HepG2 (cell line): ENCODE measurements around the gene DOCK10. TPM values are rescaled to one million over a fixed set of nuclear protein-coding genes. Genes with fewer than 3 reads are reported as not detected.

ENCODE experiments used
- ATAC-seq: fragments of 200-7000 bp; cut with Tn5 transposase; 3 replicates; pipeline ENCODE4 v1.9.1; 2020; ENCODE audit warnings: mild to moderate bottlenecking, moderate library complexity
- BruUV-seq: library from RNA; stranded (reverse); fragments of 400-500 nt; replicated peaks from 2 replicates; lab custom pipeline; 2021; lab: Mats Ljungman, UMichigan
- CTCF ChIA-PET: fragments of 300-600 bp; formaldehyde crosslinking; extraction: SDS; loops from one replicate; lab custom pipeline; 2021; ENCODE audit warnings: low total read pairs, inconsistent platforms, low intra/inter-chr PET ratio; lab: Yijun Ruan, JAX
- POLR2A ChIA-PET: fragments of 350-600 bp; sonication (Branson Sonifier 250); formaldehyde crosslinking; loops from one replicate; lab custom pipeline; 2020; ENCODE audit warnings: antibody characterized with exemption, inconsistent platforms; lab: Yijun Ruan, JAX
- DNase-seq: peaks from one replicate; pipeline ENCODE4 v3.0.0-alpha.2; 2015; ENCODE audit warnings: low spot score
- FAIRE-seq: peaks from 3 replicates; lab custom pipeline; 2011; peaks lifted over from hg19 to GRCh38; lab: Jason Lieb, UNC
- H2AFZ ChIP-seq: one replicate; pipeline ENCODE4 v1.6.1; 2011; ENCODE audit warnings: low read length, inconsistent platforms
- H3K27ac ChIP-seq: fragments of 300-600 bp; 3 replicates; pipeline ENCODE4 v1.8.0; 2011; ENCODE audit warnings: mixed run types, mild to moderate bottlenecking, mixed read lengths, low read length, inconsistent platforms; ENCODE audit not compliant: insufficient read depth; ENCODE audit errors: extremely low read length
- H3K27me3 ChIP-seq, 2 experiments: fragments of 200-600 bp in 1 of 2; 2 replicates in 1 of 2; 3 replicates in 1 of 2; pipeline versions ENCODE4 v1.6.0 to v1.8.0; 2011; ENCODE audit warnings: low read length in 2 of 2, mild to moderate bottlenecking in 2 of 2, moderate library complexity in 2 of 2, inconsistent platforms in 1 of 2; ENCODE audit not compliant: insufficient read depth in 2 of 2, control insufficient read depth in 1 of 2
- H3K36me3 ChIP-seq, 2 experiments: fragments of 200-600 bp in 1 of 2; replicated peaks in 1 of 2; 2 replicates in 1 of 2; 3 replicates in 1 of 2; pipeline versions ENCODE4 v1.5.1 to v1.8.0; 2011; ENCODE audit warnings: low read length in 2 of 2, inconsistent platforms in 1 of 2; ENCODE audit not compliant: insufficient read depth in 2 of 2, control insufficient read depth in 1 of 2
- H3K4me1 ChIP-seq: 2 replicates; pipeline ENCODE4 v1.5.1; 2012; ENCODE audit warnings: low read length, inconsistent platforms; ENCODE audit not compliant: insufficient read depth
- H3K4me2 ChIP-seq: 2 replicates; pipeline ENCODE4 v1.6.0; 2011; ENCODE audit warnings: low read depth, low read length, inconsistent platforms
- H3K4me3 ChIP-seq, 3 experiments: fragments of 200-600 bp in 1 of 3; sonication (generic), shearing (Covaris generic) in 1 of 3; replicated peaks in 1 of 3; 2 replicates each; pipeline ENCODE4 v1.5.1; 2011 to 2016; ENCODE audit warnings: low read length in 3 of 3, inconsistent platforms in 2 of 3, low read depth in 2 of 3, mild to moderate bottlenecking in 2 of 3, control low read depth in 1 of 3, mixed read lengths in 1 of 3; ENCODE audit not compliant: insufficient read depth in 1 of 3
- H3K79me2 ChIP-seq: one replicate; pipeline ENCODE4 v1.6.1; 2011; ENCODE audit warnings: low read length, inconsistent platforms; ENCODE audit not compliant: insufficient read depth
- H3K9ac ChIP-seq: 2 replicates; pipeline ENCODE4 v1.6.0; 2011; ENCODE audit warnings: mild to moderate bottlenecking, low read depth, low read length, inconsistent platforms; ENCODE audit not compliant: insufficient read depth
- H3K9me3 ChIP-seq: 2 replicates; pipeline ENCODE4 v1.5.1; 2012; ENCODE audit warnings: mild to moderate bottlenecking, low read length
- H4K20me1 ChIP-seq: 2 replicates; pipeline ENCODE4 v1.6.0; 2011; ENCODE audit warnings: inconsistent platforms, mild to moderate bottlenecking, low read length, moderate library complexity; ENCODE audit not compliant: insufficient read depth
- JDP2 ChIP-seq: sonication (generic); formaldehyde crosslinking; IDR thresholded peaks from 2 replicates; pipeline ENCODE4 v1.8.1; 2022; ENCODE audit warnings: missing genetic modification reagents, borderline replicate concordance
- KIAA2018 ChIP-seq: sonication (generic); formaldehyde crosslinking; IDR thresholded peaks from 2 replicates; pipeline ENCODE4 v1.5.0; 2020; ENCODE audit warnings: mild to moderate bottlenecking, missing genetic modification reagents, borderline replicate concordance
- RCOR2 ChIP-seq: IDR thresholded peaks from 2 replicates; pipeline ENCODE4 v1.6.1; 2016; ENCODE audit warnings: missing biosample characterization, missing genetic modification reagents
- RERE ChIP-seq: IDR thresholded peaks from 2 replicates; pipeline ENCODE4 v1.6.1; 2016; ENCODE audit warnings: low read depth, missing genetic modification reagents, missing compliant biosample characterization
- ZNF225 ChIP-seq: sonication (generic); formaldehyde crosslinking; IDR thresholded peaks from 2 replicates; pipeline ENCODE4 v1.4.0; 2020; ENCODE audit warnings: mild to moderate bottlenecking, missing genetic modification reagents
- ZNF253 ChIP-seq: sonication (generic); formaldehyde crosslinking; IDR thresholded peaks from 2 replicates; pipeline ENCODE4 v1.8.0; 2022; ENCODE audit warnings: mild to moderate bottlenecking, missing genetic modification reagents, borderline replicate concordance
- ZNF670 ChIP-seq: sonication (generic); formaldehyde crosslinking; IDR thresholded peaks from 2 replicates; pipeline ENCODE4 v1.8.0; 2022; ENCODE audit warnings: mild to moderate bottlenecking, missing genetic modification reagents, borderline replicate concordance
- ZNF704 ChIP-seq: sonication (generic); formaldehyde crosslinking; IDR thresholded peaks from 2 replicates; pipeline ENCODE4 v1.8.1; 2023; ENCODE audit warnings: mild to moderate bottlenecking, inconsistent platforms, moderate library complexity, missing genetic modification reagents, borderline replicate concordance
- ZNF891 ChIP-seq: sonication (generic); formaldehyde crosslinking; IDR thresholded peaks from 2 replicates; pipeline ENCODE4 v1.5.0; 2020; ENCODE audit warnings: mild to moderate bottlenecking, missing genetic modification reagents
- WGBS: methylation state at CpG from one replicate; pipeline ENCODE4 v1.1.6; 2017; ENCODE audit warnings: low lambda C conversion rate; 5-methylcytosine and 5-hydroxymethylcytosine counted together
- in situ Hi-C: cut with HindIII; loops from 2 replicates; pipeline ENCODE4 v1.10.0; 2017; ENCODE audit warnings: low pct_unique_long_range_greater_than_20kb; ENCODE audit not compliant: extremely low pct_ligation_motif_present
- intact Hi-C: fragments of 100-400 bp; cut with micrococcal nuclease; formaldehyde crosslinking; loops from one replicate; pipeline ENCODE4 v1.10.0; 2022; ENCODE audit not compliant: unreplicated experiment
- polyA plus RNA-seq, 8 experiments: library from polyadenylated mRNA; depleted of rRNA in 3 of 8; stranded (reverse) in 7 of 8; unstranded in 1 of 8; fragments of >200 nt; fragmentation: Illumina TruSeq in 4 of 8; extraction: Trizol in 4 of 8; gene quantifications; 2 replicates each; pipeline versions ENCODE4 v1.2.1 to v1.2.3, GENCODE V29; 2011 to 2016; ENCODE audit warnings: low read depth in 4 of 8, missing spikeins in 1 of 8, mixed read lengths in 1 of 8; ENCODE audit not compliant: insufficient read depth in 1 of 8
- total RNA-seq, 5 experiments: library from RNA; depleted of rRNA; stranded (reverse); fragments of >200 nt; fragmentation: Illumina TruSeq; extraction: Trizol; gene quantifications; 2 replicates each; pipeline ENCODE4 v1.2.3, GENCODE V29; 2016; ENCODE audit warnings: low read depth in 1 of 5

The DOCK10 gene
- total and polyA plus RNA-seq, 2 of the 13 experiments (the other 11 are each of a cell fraction or from before 2014, with no cell fraction given) = not detected

GRCh38 chr2:225017098-225017685, 25.1 kb downstream of the DOCK10 start:
- Histone ChIP-seq H2AFZ (no peak overlapping the region), H3K4me1 (no peaks in the 10 kb centered on the region), H3K4me2 (no peak overlapping the region), H3K9ac (no peak overlapping the region), H3K9me3 (no peaks in the 10 kb centered on the region), H3K27me3 (no peaks in the 10 kb centered on the region), H3K79me2 (no peaks in the 10 kb centered on the region), H3K27ac (no peak overlapping the region), H4K20me1 (no peaks in the 10 kb centered on the region), H3K36me3 (no peaks in the 10 kb centered on the region), H3K4me3 (no peak overlapping the region)
- POLR2A ChIA-PET = no interaction called here
- no peak for FAIRE-seq
- BruUV-seq = no TSS peak
- ATAC-seq = no peak
- intact Hi-C loops (no loop called here), in situ Hi-C loops (no loop called here)
- WGBS = 13% methylated on average over 2 of the region's 2 CpGs
- CTCF ChIA-PET = no interaction called here
- DNase-seq = no peak
- TF ChIP-seq ZNF253 (CRISPR knock-in tag) = no peak
- no peak for TF ChIP-seq ZNF670
- TF ChIP-seq KIAA2018 (CRISPR knock-in tag) = no peak
- no peak for TF ChIP-seq ZNF704 (CRISPR knock-in tag)
- no peak for TF ChIP-seq ZNF225 (CRISPR knock-in tag)
- TF ChIP-seq RERE = no peak
- TF ChIP-seq ZNF891 = no peak
- no peak for TF ChIP-seq JDP2 (CRISPR knock-in tag)
- TF ChIP-seq RCOR2 (CRISPR knock-in tag) = no peak
